Fibroblast of villous mesenchyme (primary cell): ENCODE results near the gene TMEM233. TPM values are rescaled to one million over a fixed set of nuclear protein-coding genes. Genes with fewer than 3 reads are reported as not detected.

Source experiments
- DNase-seq: peaks from one replicate; pipeline ENCODE4 v3.0.0-alpha.2; 2010; ENCODE audit warnings: low read depth
- H3K4me3 ChIP-seq: 2 replicates; pipeline ENCODE4 v1.5.1; 2011; ENCODE audit warnings: low read depth, mild to moderate bottlenecking, low read length
- total RNA-seq: library from RNA; depleted of rRNA; stranded (reverse); fragments of >200 nt; gene quantifications from 2 replicates; pipeline ENCODE4 v1.2.3, GENCODE V29; 2012
- TF ChIP-seq, protein P1 (sequence below): IDR thresholded peaks from 2 replicates; pipeline ENCODE4 v1.5.1; 2012; ENCODE audit warnings: low read depth, mild to moderate bottlenecking, low read length; ENCODE audit not compliant: insufficient read depth

TMEM233 gene
- total RNA-seq, 1 donor: not detected

DNA sequence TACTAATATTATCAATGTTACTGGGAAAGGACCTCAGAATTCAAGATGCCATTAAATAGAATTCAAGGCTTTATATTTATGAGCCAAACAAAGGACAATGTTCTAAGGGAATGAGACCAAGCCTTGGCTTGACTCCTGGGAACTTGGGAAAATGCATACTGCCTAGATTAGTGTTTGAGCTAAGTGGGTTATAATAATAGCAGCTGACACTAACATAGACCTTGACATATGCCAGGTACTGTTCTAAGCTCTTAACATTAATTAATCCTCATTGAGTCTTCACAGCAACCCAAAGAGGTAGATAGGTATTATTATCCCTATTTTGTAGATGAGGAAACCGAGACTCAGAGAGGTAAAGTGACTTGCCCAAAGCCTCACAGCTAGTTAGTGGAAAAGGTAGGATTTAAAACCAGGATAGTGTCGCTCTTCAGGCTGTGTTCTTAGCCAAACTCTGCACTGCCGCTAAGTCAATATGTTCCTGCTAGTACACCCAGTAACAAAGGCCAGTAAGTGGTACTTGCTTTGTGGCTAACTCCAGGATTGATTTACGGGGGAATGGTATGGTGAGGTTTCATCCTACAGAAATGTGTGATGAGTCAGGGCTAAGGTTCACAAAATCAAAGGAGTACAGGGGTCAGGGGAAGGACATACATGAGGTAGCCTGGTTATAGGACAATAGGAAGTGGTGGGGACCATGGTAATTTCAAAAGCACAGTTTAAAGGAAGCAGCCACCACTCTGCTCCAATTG is 38.5 kb downstream of the TMEM233 start:
- TF ChIP-seq, protein P1, sequence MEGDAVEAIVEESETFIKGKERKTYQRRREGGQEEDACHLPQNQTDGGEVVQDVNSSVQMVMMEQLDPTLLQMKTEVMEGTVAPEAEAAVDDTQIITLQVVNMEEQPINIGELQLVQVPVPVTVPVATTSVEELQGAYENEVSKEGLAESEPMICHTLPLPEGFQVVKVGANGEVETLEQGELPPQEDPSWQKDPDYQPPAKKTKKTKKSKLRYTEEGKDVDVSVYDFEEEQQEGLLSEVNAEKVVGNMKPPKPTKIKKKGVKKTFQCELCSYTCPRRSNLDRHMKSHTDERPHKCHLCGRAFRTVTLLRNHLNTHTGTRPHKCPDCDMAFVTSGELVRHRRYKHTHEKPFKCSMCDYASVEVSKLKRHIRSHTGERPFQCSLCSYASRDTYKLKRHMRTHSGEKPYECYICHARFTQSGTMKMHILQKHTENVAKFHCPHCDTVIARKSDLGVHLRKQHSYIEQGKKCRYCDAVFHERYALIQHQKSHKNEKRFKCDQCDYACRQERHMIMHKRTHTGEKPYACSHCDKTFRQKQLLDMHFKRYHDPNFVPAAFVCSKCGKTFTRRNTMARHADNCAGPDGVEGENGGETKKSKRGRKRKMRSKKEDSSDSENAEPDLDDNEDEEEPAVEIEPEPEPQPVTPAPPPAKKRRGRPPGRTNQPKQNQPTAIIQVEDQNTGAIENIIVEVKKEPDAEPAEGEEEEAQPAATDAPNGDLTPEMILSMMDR: no peak
- no peak overlapping the region for H3K4me3 ChIP-seq
- no peak for DNase-seq

GRCh38 chr12:119634743-119635142 is 41.2 kb downstream of the TMEM233 start:
- DNase-seq: no peak
- TF ChIP-seq, protein P1: no peak
- no peak overlapping the region for H3K4me3 ChIP-seq

DNA sequence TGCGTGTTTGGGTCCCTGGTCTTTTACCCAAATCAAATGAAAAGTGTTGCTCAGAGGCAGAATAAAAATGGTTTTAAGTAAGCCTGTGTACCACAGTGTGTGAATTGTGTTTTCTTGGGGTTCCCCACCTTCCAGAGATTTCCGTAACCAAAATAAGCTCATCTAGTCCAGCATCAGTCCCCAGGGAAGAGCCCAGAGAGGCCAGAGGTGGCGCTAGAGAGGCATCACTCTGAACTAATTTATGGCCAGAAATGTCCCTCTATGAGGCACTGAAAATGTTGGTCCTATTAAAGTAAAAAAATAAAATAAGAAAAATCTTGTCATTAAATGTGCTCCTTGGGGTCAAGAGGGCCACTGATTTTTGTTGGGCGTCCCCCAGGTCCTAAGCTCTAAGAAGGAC is 49.4 kb downstream of the TMEM233 start:
- H3K4me3 ChIP-seq: no peak overlapping the region
- DNase-seq: no peak
- TF ChIP-seq, protein P1: peak; percentile 44

GRCh38 chr12:119644930-119645329 is 51.4 kb downstream of the TMEM233 start:
- TF ChIP-seq, protein P1: no peak
- DNase-seq: no peak
- H3K4me3 ChIP-seq: no peak overlapping the region

- no peak for DNase-seq
Observed at GRCh38 chr12:119645535-119646059, 52.0 kb downstream of the TMEM233 start.

DNA sequence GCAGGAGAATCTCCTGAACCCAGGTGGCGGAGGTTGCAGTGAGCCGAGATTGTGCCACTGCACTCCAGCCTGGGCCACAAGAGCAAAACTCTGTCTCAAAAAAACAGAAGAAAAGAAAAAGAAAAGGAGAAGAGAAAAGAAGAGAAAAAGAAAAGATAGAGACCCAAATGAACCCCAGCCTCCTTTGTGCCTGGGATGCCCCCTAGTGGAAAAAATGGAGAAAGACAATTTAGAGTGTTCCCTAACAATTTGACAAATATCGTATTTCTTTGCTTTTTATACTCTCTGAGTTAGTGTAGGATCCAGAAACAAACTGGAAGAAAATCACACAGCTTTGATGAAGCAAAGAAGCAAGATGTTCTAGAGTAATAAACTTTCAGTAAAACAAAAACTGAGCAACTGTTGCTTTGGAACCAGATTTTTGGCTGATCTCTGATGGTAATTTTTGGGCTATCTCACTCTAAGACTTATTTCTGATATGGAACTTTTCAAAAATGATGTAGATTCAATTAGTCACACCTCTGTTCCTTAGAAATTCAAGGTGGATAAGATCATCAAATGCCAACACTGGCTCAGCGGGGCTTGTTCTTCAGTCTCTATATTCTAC is 55.7 kb downstream of the TMEM233 start:
- DNase-seq: peak; percentile 7

More at GRCh38 chr12:119645535-119646059, 52.0 kb downstream of the TMEM233 start:
- TF ChIP-seq, protein P1: no peak
- no peak overlapping the region for H3K4me3 ChIP-seq

More for the DNA sequence above, 55.7 kb downstream of the TMEM233 start:
- no peak overlapping the region for H3K4me3 ChIP-seq
- TF ChIP-seq, protein P1: peak; percentile 69
